Tibial artery (tissue), 4 donors: ENCODE results near the gene CFAP161.
A peak's percentile ranks its signal among the peaks of the same experiment; 100 is the strongest.

Source experiments
- DNase-seq, 2 donors: peaks; one replicate each; pipeline ENCODE4 v3.0.0-alpha.2; 2019
- H3K27ac ChIP-seq, 2 donors: fragments of 200-600 bp; sonication (generic) in 1 of 2; 1 replicate in 1 of 2; 2 replicates in 1 of 2; pipeline ENCODE4 v1.5.1; 2018 to 2019; ENCODE audit warnings: mild to moderate bottlenecking in 1 of 2
- H3K27me3 ChIP-seq, 2 donors: fragments of 200-600 bp; sonication (generic) in 1 of 2; one replicate each; pipeline versions ENCODE4 v1.5.1 to v1.6.0; 2016 to 2019
- H3K36me3 ChIP-seq, 3 donors: fragments of 200-600 bp; sonication (generic) in 2 of 3; one replicate each; pipeline ENCODE4 v1.5.1; 2016 to 2019; ENCODE audit warnings: mild to moderate bottlenecking in 2 of 3
- H3K4me1 ChIP-seq, 4 donors: fragments of 200-600 bp; sonication (generic) in 2 of 4; 1 replicate in 3 of 4; 2 replicates in 1 of 4; pipeline ENCODE4 v1.5.1; 2016 to 2019
- H3K4me3 ChIP-seq, 2 donors: fragments of 200-600 bp; sonication (generic) in 1 of 2; 1 replicate in 1 of 2; 2 replicates in 1 of 2; pipeline ENCODE4 v1.5.1; 2018 to 2019; ENCODE audit warnings: mild to moderate bottlenecking in 2 of 2
- H3K9me3 ChIP-seq, 3 donors: fragments of 200-600 bp; sonication (generic) in 1 of 3; one replicate each; pipeline ENCODE4 v1.5.1; 2016 to 2019
- CTCF ChIP-seq, 2 experiments: fragments of 200-600 bp in 1 of 2; fragments of 450-650 bp in 1 of 2; IDR thresholded peaks; one replicate each; pipeline ENCODE4 v1.5.1; 2017 to 2019; ENCODE audit warnings: antibody characterized with exemption in 2 of 2, mild to moderate bottlenecking in 1 of 2, moderate library complexity in 1 of 2
- intact Hi-C: fragments of 100-400 bp; cut with DNase I; formaldehyde crosslinking; loops from one replicate; pipeline ENCODE4 v1.15.0; 2023; ENCODE audit warnings: low total_unique reads

CFAP161 gene

GRCh38 chr15:81133782-81134461 lies at the start of gene CFAP161:
TSS of gene CFAP161 (plus strand) at chr15:81134270. CDS start at chr15:81134330, 60 bp downstream.
- DNase-seq: peak in 1 of 2 donors; percentile 72
- TF ChIP-seq CTCF (IDR thresholded peaks at IDR 0.05): peak in 1 of 2 experiments; percentile 12
- intact Hi-C loops: no loop called here
- H3K9me3 ChIP-seq: no peaks in the 10 kb centered on the region
- H3K27me3 ChIP-seq: peaks cover 0 to 16% of the 10 kb centered on the region in 2 donors
- no peaks in the 10 kb centered on the region for H3K36me3 ChIP-seq
- H3K4me3 ChIP-seq: peak within 1 kb of the TSS; percentile 13 to 53
- H3K27ac ChIP-seq: no peak within 1 kb of the TSS
- peaks cover 0 to 13% (median 8%) of the 10 kb centered on the region in 4 donors for H3K4me1 ChIP-seq

GRCh38 chr15:81084716-81085115 lies 49.4 kb upstream of the CFAP161 start:
- intact Hi-C loops: loop anchor here (10.0 kb wide), 1 partner anchor 60 kb away; no protein-coding TSS in a partner anchor
- TF ChIP-seq CTCF (IDR thresholded peaks at IDR 0.05): no peak
- H3K27ac ChIP-seq: no peak overlapping the region
- H3K9me3 ChIP-seq: no peaks in the 10 kb centered on the region
- no peaks in the 10 kb centered on the region for H3K27me3 ChIP-seq
- no peak overlapping the region for H3K4me3 ChIP-seq
- DNase-seq: no peak
- no peaks in the 10 kb centered on the region for H3K36me3 ChIP-seq
- no peaks in the 10 kb centered on the region for H3K4me1 ChIP-seq

- Histone ChIP-seq H3K9me3 (no peaks in the 10 kb centered on the region), H3K27me3 (no peaks in the 10 kb centered on the region), H3K4me3 (no peak overlapping the region), H3K36me3 (no peaks in the 10 kb centered on the region), H3K27ac (no peak overlapping the region), H3K4me1 (no peaks in the 10 kb centered on the region)
- DNase-seq: no peak
- TF ChIP-seq CTCF (IDR thresholded peaks at IDR 0.05): no peak
- intact Hi-C loops: loop anchor here (10.0 kb wide), 1 partner anchor 60 kb away; no protein-coding TSS in a partner anchor
Measured at GRCh38 chr15:81085213-81085612, 48.9 kb upstream of the CFAP161 start.

GRCh38 chr15:81085898-81086297 lies 48.2 kb upstream of the CFAP161 start:
- intact Hi-C loops: loop anchor here (10.0 kb wide), 1 partner anchor 61 kb away; no protein-coding TSS in a partner anchor
- H3K27me3 ChIP-seq: no peaks in the 10 kb centered on the region
- H3K9me3 ChIP-seq: no peaks in the 10 kb centered on the region
- H3K4me3 ChIP-seq: no peak overlapping the region
- H3K36me3 ChIP-seq: no peaks in the 10 kb centered on the region
- no peak overlapping the region for H3K27ac ChIP-seq
- no peak for TF ChIP-seq CTCF (IDR thresholded peaks at IDR 0.05)
- no peak for DNase-seq
- H3K4me1 ChIP-seq: no peaks in the 10 kb centered on the region

- intact Hi-C loops: loop anchor here (10.0 kb wide), 1 partner anchor 62 kb away; no protein-coding TSS in a partner anchor
- DNase-seq: no peak
- H3K27me3 ChIP-seq: no peaks in the 10 kb centered on the region
Measured at GRCh38 chr15:81087066-81087465, 47.0 kb upstream of the CFAP161 start.

More at GRCh38 chr15:81087066-81087465, 47.0 kb upstream of the CFAP161 start:
- Histone ChIP-seq H3K27ac (no peak overlapping the region), H3K9me3 (no peaks in the 10 kb centered on the region), H3K4me3 (no peak overlapping the region), H3K4me1 (peaks cover 0 to 2% (median 0%) of the 10 kb centered on the region in 4 donors), H3K36me3 (no peaks in the 10 kb centered on the region)
- no peak for TF ChIP-seq CTCF (IDR thresholded peaks at IDR 0.05)
